GM12878 (cell line): Measurements from ENCODE around the gene EFCAB13.

Experiments
- BHLHE40 ChIP-seq, 2 experiments: fragments of 450-650 bp in 1 of 2; IDR thresholded peaks; 2 replicates each; pipeline ENCODE4 v1.6.1; 2011 to 2017; ENCODE audit warnings: low read depth in 2 of 2, borderline replicate concordance in 1 of 2, improper control_type of control experiment in 1 of 2, low read length in 1 of 2, mild to moderate bottlenecking in 1 of 2
- CHD4 ChIP-seq: fragments of 200-600 bp; sonication (generic); IDR thresholded peaks from 2 replicates; pipeline ENCODE4 v1.6.1; 2016; ENCODE audit warnings: mild to moderate bottlenecking
- CREB1 ChIP-seq: IDR thresholded peaks from 2 replicates; pipeline ENCODE4 v1.6.1; 2012; ENCODE audit warnings: low read depth, mild to moderate bottlenecking, inconsistent platforms
- CTCF ChIP-seq, 3 experiments: IDR thresholded peaks in 2 of 3; conservative IDR thresholded peaks in 1 of 3; 2 replicates each; pipeline ENCODE4 v1.5.1; 2011; ENCODE audit warnings: low read depth in 3 of 3, low read length in 3 of 3, mild to moderate bottlenecking in 3 of 3, control low read depth in 2 of 3, moderate library complexity in 2 of 3, inconsistent platforms in 1 of 3, mixed read lengths in 1 of 3; ENCODE audit not compliant: control insufficient read depth in 2 of 3, insufficient read depth in 1 of 3; ENCODE audit errors: extremely low read depth in 1 of 3
- EGR1 ChIP-seq, 2 experiments: IDR thresholded peaks; 1 replicate in 1 of 2; 2 replicates in 1 of 2; pipeline ENCODE4 v1.6.1; 2011 to 2012; ENCODE audit warnings: low read depth in 2 of 2, low read length in 2 of 2, borderline replicate concordance in 1 of 2, mild to moderate bottlenecking in 1 of 2, moderate library complexity in 1 of 2
- EZH2 ChIP-seq: IDR thresholded peaks from 2 replicates; pipeline ENCODE4 v1.6.1; 2012; ENCODE audit warnings: low read depth, mild to moderate bottlenecking, control low read depth, inconsistent platforms, low read length, borderline replicate concordance; ENCODE audit not compliant: control insufficient read depth
- FOS ChIP-seq: IDR thresholded peaks from 3 replicates; pipeline ENCODE4 v1.6.1; 2011; ENCODE audit warnings: borderline replicate concordance; ENCODE audit not compliant: insufficient read length; ENCODE audit errors: extremely low read depth
- GATAD2B ChIP-seq: fragments of 450-650 bp; conservative IDR thresholded peaks from 2 replicates; pipeline ENCODE4 v1.6.1; 2017; ENCODE audit warnings: low read depth, mild to moderate bottlenecking, moderate library complexity
- POLR2A ChIP-seq: IDR thresholded peaks from 2 replicates; pipeline ENCODE4 v1.6.1; 2011; ENCODE audit warnings: low read depth, mild to moderate bottlenecking, low read length
- TCF12 ChIP-seq: IDR thresholded peaks from 2 replicates; pipeline ENCODE4 v1.6.1; 2011; ENCODE audit warnings: low read depth, mild to moderate bottlenecking, low read length

GRCh38 chr17:47317119-47317518, 6.6 kb upstream of the EFCAB13 start:
- TF ChIP-seq POLR2A (no peak), CREB1 (no peak), CTCF (IDR thresholded peaks at IDR 0.05 in 2 of 3, conservative IDR thresholded peaks at IDR 0.05 in 1 of 3; ENCODE audit: control insufficient read depth in 2 of 3, extremely low read depth in 1 of 3, insufficient read depth in 1 of 3, low read depth in 3 of 3, low read length in 3 of 3) (no peak), TCF12 (no peak), CHD4 (no peak), EGR1 (IDR thresholded peaks at IDR 0.05; ENCODE audit: borderline replicate concordance in 1 of 2, low read depth in 2 of 2, low read length in 2 of 2) (no peak), BHLHE40 (IDR thresholded peaks at IDR 0.05; ENCODE audit: borderline replicate concordance in 1 of 2, low read depth in 2 of 2, low read length in 1 of 2) (no peak), GATAD2B (no peak), FOS (no peak), EZH2 (no peak)
